D721Med (cell line): ENCODE measurements around the gene GALNS.

Source experiments
- DNase-seq: peaks from one replicate; pipeline ENCODE4 v3.0.0; 2011; ENCODE audit warnings: low spot score; ENCODE audit not compliant: insufficient read length
- FAIRE-seq: peaks from 2 replicates; lab custom pipeline; 2011; peaks lifted over from hg19 to GRCh38; lab: Jason Lieb, UNC
- TF ChIP-seq, protein P1 (sequence below): IDR thresholded peaks from 2 replicates; pipeline ENCODE4 v1.5.1; 2012; ENCODE audit warnings: mild to moderate bottlenecking, control low read depth; ENCODE audit not compliant: insufficient read depth; ENCODE audit errors: missing control alignments

GALNS gene

DNA sequence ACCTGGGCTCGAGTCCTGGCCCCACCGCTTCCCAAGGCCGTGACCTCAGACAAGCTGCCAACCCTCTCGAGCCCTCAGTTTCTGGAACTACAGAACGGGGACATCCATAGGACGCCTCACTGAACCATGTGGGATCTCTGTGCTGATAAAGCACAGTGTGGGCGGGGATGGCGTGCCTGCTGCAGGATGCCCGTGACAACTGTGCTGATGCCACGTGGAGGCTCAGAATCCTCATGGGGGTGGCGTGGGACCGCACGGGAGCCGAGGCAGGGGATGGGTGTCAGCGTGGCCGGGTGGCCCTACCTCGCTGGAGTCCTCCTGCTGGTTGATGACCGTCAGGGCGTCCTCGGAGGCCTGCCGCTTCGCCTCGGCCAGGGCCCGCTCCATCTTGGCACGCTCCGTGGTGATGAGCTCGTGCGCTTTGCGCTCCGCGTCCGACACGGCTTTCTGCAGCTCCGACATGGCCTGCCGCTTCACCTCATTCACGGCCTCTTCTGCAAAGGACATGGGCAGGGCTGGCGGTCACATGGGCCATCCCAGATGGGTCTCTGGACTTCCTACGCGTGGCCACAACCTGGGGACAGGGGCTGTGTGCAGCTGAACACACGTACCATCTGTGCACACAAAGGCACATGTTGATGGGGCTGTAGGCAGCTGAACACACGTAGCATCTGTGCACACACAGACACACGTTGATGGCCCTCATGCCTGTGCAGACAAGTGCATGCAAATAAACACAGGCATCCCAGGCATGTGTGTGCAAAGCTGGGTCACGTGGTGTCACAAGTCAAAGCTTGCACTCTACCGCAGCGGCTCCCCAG, 22.4 kb upstream of the GALNS start:
- TF ChIP-seq, protein P1, sequence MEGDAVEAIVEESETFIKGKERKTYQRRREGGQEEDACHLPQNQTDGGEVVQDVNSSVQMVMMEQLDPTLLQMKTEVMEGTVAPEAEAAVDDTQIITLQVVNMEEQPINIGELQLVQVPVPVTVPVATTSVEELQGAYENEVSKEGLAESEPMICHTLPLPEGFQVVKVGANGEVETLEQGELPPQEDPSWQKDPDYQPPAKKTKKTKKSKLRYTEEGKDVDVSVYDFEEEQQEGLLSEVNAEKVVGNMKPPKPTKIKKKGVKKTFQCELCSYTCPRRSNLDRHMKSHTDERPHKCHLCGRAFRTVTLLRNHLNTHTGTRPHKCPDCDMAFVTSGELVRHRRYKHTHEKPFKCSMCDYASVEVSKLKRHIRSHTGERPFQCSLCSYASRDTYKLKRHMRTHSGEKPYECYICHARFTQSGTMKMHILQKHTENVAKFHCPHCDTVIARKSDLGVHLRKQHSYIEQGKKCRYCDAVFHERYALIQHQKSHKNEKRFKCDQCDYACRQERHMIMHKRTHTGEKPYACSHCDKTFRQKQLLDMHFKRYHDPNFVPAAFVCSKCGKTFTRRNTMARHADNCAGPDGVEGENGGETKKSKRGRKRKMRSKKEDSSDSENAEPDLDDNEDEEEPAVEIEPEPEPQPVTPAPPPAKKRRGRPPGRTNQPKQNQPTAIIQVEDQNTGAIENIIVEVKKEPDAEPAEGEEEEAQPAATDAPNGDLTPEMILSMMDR: no peak
- no peak for DNase-seq
- FAIRE-seq: no peak

DNA sequence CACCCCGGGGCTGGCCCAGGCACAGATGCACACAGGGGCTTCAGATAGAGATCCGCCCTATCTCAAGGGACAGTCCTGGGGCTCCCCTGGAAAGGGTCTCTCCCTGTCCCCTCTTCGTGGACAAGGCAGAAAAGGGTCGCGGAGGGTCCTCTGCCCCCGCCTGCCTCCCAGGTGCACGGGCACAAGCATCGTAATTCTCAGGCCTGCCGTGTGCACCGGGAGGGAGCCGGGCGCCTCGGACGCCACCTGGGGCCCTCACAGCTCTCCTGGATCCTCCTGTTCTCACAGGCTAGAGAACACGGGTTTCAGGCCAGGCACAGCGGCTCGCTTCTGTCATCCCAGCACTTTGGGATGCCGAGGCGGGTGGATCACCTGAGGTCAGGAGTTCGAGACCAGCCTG, 21.6 kb upstream of the GALNS start:
- no peak for DNase-seq
- TF ChIP-seq, protein P1: no peak
- FAIRE-seq: no peak

DNA sequence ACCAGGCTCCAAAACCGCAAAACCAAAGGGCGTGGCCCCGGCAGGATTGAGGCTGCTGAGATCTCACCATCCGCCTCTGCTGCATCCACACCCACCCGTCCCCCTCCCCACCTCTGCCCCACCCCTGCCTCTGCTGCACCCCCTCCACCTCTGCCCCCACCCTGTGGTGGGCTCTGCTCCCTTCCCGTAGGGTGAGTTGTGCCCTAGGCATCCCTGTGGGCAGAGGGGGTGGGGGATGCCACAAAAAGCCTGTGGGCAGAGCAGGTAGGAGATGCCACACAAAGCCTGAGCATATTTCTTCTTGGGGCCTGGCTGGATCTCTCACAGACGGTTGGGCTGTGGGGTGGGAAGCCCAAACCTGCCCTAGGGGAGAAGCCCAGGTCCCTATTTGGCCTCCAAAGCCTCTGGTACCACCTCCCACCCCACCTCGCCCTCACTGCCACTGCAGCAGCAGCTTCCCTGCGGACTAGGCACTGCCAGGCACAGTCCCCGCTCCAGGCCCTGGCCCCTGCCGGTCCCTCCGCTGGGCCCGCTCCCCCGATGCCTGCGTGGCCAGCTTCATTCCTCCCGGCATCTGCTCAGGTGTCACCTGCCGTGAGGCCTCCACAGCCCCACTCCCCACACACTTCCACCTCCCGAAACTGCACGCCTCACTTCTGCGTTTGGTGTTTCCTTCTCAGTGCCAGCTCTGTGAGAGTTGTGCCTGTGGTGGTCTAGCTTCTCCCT, 21.0 kb upstream of the GALNS start:
- FAIRE-seq (no peak), DNase-seq (no peak)
- TF ChIP-seq, protein P1: no peak

DNA sequence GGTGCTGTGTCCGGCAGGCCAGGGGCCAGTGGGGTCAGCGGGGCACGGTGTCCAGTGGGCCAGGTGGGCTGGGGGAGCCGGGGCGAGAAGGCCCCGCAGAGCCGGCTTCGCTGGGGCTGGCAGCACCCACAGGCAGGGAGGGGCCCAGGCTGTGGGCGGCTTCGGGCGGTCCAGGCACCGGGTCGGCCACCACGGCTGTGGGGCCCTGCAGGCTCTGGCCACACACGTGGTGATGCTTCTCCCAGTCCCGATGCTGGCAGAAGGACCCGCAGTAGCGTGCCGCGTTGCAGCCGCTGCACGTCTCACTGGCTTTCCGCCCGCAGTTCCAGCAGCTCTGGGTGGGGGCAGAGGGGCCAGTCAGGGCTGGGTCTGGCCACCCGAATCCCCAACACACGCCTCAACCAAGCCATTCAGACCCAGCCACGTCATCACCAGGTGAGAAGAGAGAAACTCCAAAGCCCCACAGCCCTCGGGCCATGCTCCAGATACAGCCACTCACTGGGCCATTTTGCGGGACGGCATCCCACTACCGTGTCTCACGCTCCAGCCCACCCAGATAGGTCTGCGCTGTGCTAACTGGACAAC, 20.3 kb upstream of the GALNS start:
- FAIRE-seq: no peak
- TF ChIP-seq, protein P1: no peak

DNA sequence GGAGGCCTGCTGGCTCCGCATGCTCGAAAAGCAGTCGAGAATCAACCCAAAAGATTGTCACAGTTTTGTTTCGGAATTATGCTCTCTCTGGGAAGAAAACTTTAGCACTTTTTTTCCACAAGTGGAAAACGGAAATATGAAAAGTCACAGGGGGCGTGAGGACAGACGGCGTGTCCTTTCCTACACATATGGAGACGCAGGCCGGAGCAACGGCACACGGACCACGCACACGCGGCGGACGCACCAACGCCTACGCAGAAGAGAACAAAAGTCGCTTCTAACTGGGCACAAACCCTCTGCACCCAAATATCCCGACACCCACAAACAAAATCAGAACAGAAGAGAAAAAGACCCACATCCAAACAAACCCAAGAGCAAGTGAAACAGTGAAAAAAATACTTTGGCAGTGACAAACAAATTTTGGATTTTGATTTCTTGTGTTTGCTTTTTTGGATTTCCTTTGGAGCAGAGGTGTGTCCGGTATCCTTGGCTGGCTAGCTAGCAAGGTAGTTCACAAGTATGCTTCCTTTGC, 19.0 kb upstream of the GALNS start:
- FAIRE-seq: no peak
- TF ChIP-seq, protein P1: no peak
- no peak for DNase-seq

More for the DNA sequence above, 20.3 kb upstream of the GALNS start:
- no peak for DNase-seq

DNA sequence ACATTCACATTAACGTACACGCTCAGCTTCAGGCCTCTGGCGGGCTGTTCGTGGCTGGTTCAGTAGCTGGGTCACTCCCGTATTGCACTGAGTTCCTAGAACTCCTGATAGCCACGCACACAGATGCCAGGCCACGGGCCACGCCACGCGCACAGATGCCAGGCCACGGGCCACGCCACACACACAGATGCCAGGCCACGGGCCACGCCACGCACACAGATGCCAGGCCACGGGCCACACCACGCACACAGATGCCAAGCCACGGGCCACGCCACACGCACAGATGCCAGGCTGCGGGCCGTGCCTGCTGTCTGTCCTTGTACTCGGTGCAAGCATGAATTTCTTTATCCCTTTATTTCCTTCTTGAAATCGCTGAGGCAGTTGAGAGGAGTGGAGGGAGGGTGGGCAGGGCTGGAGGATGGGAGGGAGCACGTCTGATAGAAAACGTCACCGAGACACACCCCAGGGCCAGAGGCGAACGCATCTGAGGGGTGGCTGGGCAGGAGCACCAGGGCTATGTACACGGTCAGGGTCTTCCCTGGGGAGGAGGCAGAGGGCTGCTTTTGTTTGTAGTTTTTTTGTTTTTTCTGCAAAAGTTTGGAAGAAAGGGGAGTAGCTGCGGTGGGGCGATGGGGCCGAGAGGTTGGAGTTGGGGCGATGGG, 18.3 kb upstream of the GALNS start:
- no peak for DNase-seq
- TF ChIP-seq, protein P1: no peak
- FAIRE-seq: no peak
